IgD-negative memory B cell (primary cell): ENCODE data around the gene RPL18A. TPM values are rescaled to one million over a fixed set of nuclear protein-coding genes. Genes with fewer than 3 reads are reported as not detected.

Experiments
- H3K27ac Mint-ChIP-seq, 3 donors: one replicate each; pipeline ENCODE4 v1.8.0; 2020 to 2022; ENCODE audit warnings: mild to moderate bottlenecking in 3 of 3, mixed read lengths in 3 of 3, moderate library complexity in 1 of 3
- H3K27me3 Mint-ChIP-seq: one replicate; pipeline ENCODE4 v1.8.0; 2021; ENCODE audit warnings: mixed read lengths
- H3K36me3 Mint-ChIP-seq: one replicate; pipeline ENCODE4 v1.8.0; 2020; ENCODE audit warnings: mild to moderate bottlenecking, mixed read lengths
- H3K4me1 Mint-ChIP-seq, 3 donors: one replicate each; pipeline ENCODE4 v1.8.0; 2020 to 2022; ENCODE audit warnings: mixed read lengths in 3 of 3, mild to moderate bottlenecking in 1 of 3
- H3K4me3 Mint-ChIP-seq, 4 donors: one replicate each; pipeline ENCODE4 v1.8.0; 2020 to 2022; ENCODE audit warnings: mild to moderate bottlenecking in 4 of 4, mixed read lengths in 4 of 4, moderate library complexity in 3 of 4
- H3K9me3 Mint-ChIP-seq, 3 donors: one replicate each; pipeline ENCODE4 v1.8.0; 2020 to 2021; ENCODE audit warnings: mixed read lengths in 3 of 3, mild to moderate bottlenecking in 1 of 3
- polyA plus RNA-seq: library from polyadenylated mRNA; unstranded; fragments of 300-500 nt; fragmentation: Illumina TruSeq; gene quantifications from one replicate; pipeline ENCODE4 v1.2.3, GENCODE V29; 2021

RPL18A gene
- polyA plus RNA-seq, 1 donor from 2014 or later: 5,234 TPM

- H3K27me3 Mint-ChIP-seq: no peaks in the 10 kb centered on the region
- H3K4me1 Mint-ChIP-seq: peaks cover 28 to 37% (median 29%) of the 10 kb centered on the region in 3 donors
- H3K4me3 Mint-ChIP-seq: peak overlapping the region; percentile 72 to 97 (median 91)
- peak overlapping the region; percentile 81 to 99 (median 97) for H3K27ac Mint-ChIP-seq
- H3K9me3 Mint-ChIP-seq: no peaks in the 10 kb centered on the region
- no peaks in the 10 kb centered on the region for H3K36me3 Mint-ChIP-seq
Measured at GRCh38 chr19:17848595-17849292, 11.0 kb upstream of the RPL18A start.

- H3K9me3 Mint-ChIP-seq: no peaks in the 10 kb centered on the region
- H3K4me3 Mint-ChIP-seq: no peak overlapping the region
- H3K4me1 Mint-ChIP-seq: peaks cover 17 to 21% (median 18%) of the 10 kb centered on the region in 3 donors
- no peaks in the 10 kb centered on the region for H3K36me3 Mint-ChIP-seq
- H3K27ac Mint-ChIP-seq: peak overlapping the region in 1 of 3 donors; percentile 57
- H3K27me3 Mint-ChIP-seq: no peaks in the 10 kb centered on the region
Measured at GRCh38 chr19:17854061-17854460, 5.6 kb upstream of the RPL18A start.

GRCh38 chr19:17855280-17856152, 4.2 kb upstream of the RPL18A start:
- Mint-ChIP-seq H3K4me3 (peak overlapping the region in 1 of 4 donors; percentile 52), H3K4me1 (peaks cover 13 to 21% (median 20%) of the 10 kb centered on the region in 3 donors), H3K36me3 (no peaks in the 10 kb centered on the region), H3K27me3 (no peaks in the 10 kb centered on the region), H3K27ac (peak overlapping the region in 2 of 3 donors; percentile 13 to 90), H3K9me3 (no peaks in the 10 kb centered on the region)

GRCh38 chr19:17860331-17860992, 752 bp downstream of the RPL18A start:
- Mint-ChIP-seq H3K4me3 (peak overlapping the region; percentile 86 to 100 (median 98)), H3K9me3 (no peaks in the 10 kb centered on the region), H3K36me3 (peaks cover 3% of the 10 kb centered on the region), H3K27ac (peak overlapping the region; percentile 81 to 98 (median 85)), H3K27me3 (no peaks in the 10 kb centered on the region), H3K4me1 (peaks cover 11 to 29% (median 26%) of the 10 kb centered on the region in 3 donors)

GRCh38 chr19:17860993-17861360, 1.3 kb downstream of the RPL18A start:
- peaks cover 11 to 27% (median 23%) of the 10 kb centered on the region in 3 donors for H3K4me1 Mint-ChIP-seq

GRCh38 chr19:17861542-17862402, 2.1 kb downstream of the RPL18A start:
- peak overlapping the region; percentile 80 to 96 (median 81) for H3K27ac Mint-ChIP-seq
- no peaks in the 10 kb centered on the region for H3K9me3 Mint-ChIP-seq
- H3K27me3 Mint-ChIP-seq: no peaks in the 10 kb centered on the region
- peaks cover 3% of the 10 kb centered on the region for H3K36me3 Mint-ChIP-seq
- H3K4me3 Mint-ChIP-seq: peak overlapping the region; percentile 86 to 100 (median 98)
- peaks cover 11 to 27% (median 23%) of the 10 kb centered on the region in 3 donors for H3K4me1 Mint-ChIP-seq

More at GRCh38 chr19:17860993-17861360, 1.3 kb downstream of the RPL18A start:
- H3K4me3 Mint-ChIP-seq: peak overlapping the region; percentile 86 to 100 (median 98)
- peak overlapping the region; percentile 80 to 98 (median 81) for H3K27ac Mint-ChIP-seq
- H3K36me3 Mint-ChIP-seq: peaks cover 3% of the 10 kb centered on the region
- no peaks in the 10 kb centered on the region for H3K27me3 Mint-ChIP-seq
- H3K9me3 Mint-ChIP-seq: no peaks in the 10 kb centered on the region

- Mint-ChIP-seq H3K27ac (peak overlapping the region; percentile 80 to 96 (median 81)), H3K36me3 (peaks cover 3% of the 10 kb centered on the region), H3K9me3 (no peaks in the 10 kb centered on the region), H3K27me3 (no peaks in the 10 kb centered on the region), H3K4me1 (peaks cover 11 to 27% (median 23%) of the 10 kb centered on the region in 3 donors), H3K4me3 (peak overlapping the region in 3 of 4 donors; percentile 41 to 86 (median 64))
Measured at GRCh38 chr19:17862711-17863519, 3.2 kb downstream of the RPL18A start.

- H3K4me3 Mint-ChIP-seq: peak overlapping the region in 1 of 4 donors; percentile 86
- no peaks in the 10 kb centered on the region for H3K27me3 Mint-ChIP-seq
- H3K9me3 Mint-ChIP-seq: no peaks in the 10 kb centered on the region
- H3K36me3 Mint-ChIP-seq: peaks cover 3% of the 10 kb centered on the region
- H3K27ac Mint-ChIP-seq: peak overlapping the region; percentile 62 to 96 (median 81)
- H3K4me1 Mint-ChIP-seq: peaks cover 11 to 27% (median 23%) of the 10 kb centered on the region in 3 donors
Measured at GRCh38 chr19:17863520-17864182, 3.9 kb downstream of the RPL18A start.

GRCh38 chr19:17865364-17866311, 5.9 kb downstream of the RPL18A start:
- peaks cover 1% of the 10 kb centered on the region for H3K27me3 Mint-ChIP-seq
- peak overlapping the region; percentile 16 to 80 (median 71) for H3K27ac Mint-ChIP-seq
- no peaks in the 10 kb centered on the region for H3K9me3 Mint-ChIP-seq
- H3K36me3 Mint-ChIP-seq: peaks cover 3% of the 10 kb centered on the region
- H3K4me1 Mint-ChIP-seq: peaks cover 5 to 17% (median 14%) of the 10 kb centered on the region in 3 donors
- H3K4me3 Mint-ChIP-seq: peak overlapping the region in 3 of 4 donors; percentile 21 to 86 (median 65)

- no peaks in the 10 kb centered on the region for H3K9me3 Mint-ChIP-seq
- peaks cover 7% of the 10 kb centered on the region for H3K27me3 Mint-ChIP-seq
- peak overlapping the region in 1 of 3 donors; percentile 16 for H3K27ac Mint-ChIP-seq
- peaks cover 5 to 9% (median 8%) of the 10 kb centered on the region in 3 donors for H3K4me1 Mint-ChIP-seq
- no peak overlapping the region for H3K4me3 Mint-ChIP-seq
- peaks cover 3% of the 10 kb centered on the region for H3K36me3 Mint-ChIP-seq
Measured at GRCh38 chr19:17866312-17866963, 6.7 kb downstream of the RPL18A start.

- no peak overlapping the region for H3K27ac Mint-ChIP-seq
- H3K4me3 Mint-ChIP-seq: no peak overlapping the region
- H3K27me3 Mint-ChIP-seq: peaks cover 11% of the 10 kb centered on the region
- no peaks in the 10 kb centered on the region for H3K9me3 Mint-ChIP-seq
- no peaks in the 10 kb centered on the region for H3K36me3 Mint-ChIP-seq
- H3K4me1 Mint-ChIP-seq: peaks cover 5 to 6% (median 5%) of the 10 kb centered on the region in 3 donors
Measured at GRCh38 chr19:17866964-17867486, 7.3 kb downstream of the RPL18A start.
